HG03354 (cell line): ENCODE data around the gene FCRL4.
"Not testable (repeated sequence)": the region's sequence is repeated elsewhere in the genome, so short reads cannot be mapped to it uniquely, and the experiment has no call there.

Experiments
- ATAC-seq: cut with Tn5 transposase; IDR thresholded peaks from one replicate; pipeline ENCODE4 v1.9.1; 2021; ENCODE audit warnings: mild to moderate bottlenecking; ENCODE audit not compliant: unreplicated experiment, poor library complexity, severe bottlenecking

Gene FCRL4

DNA sequence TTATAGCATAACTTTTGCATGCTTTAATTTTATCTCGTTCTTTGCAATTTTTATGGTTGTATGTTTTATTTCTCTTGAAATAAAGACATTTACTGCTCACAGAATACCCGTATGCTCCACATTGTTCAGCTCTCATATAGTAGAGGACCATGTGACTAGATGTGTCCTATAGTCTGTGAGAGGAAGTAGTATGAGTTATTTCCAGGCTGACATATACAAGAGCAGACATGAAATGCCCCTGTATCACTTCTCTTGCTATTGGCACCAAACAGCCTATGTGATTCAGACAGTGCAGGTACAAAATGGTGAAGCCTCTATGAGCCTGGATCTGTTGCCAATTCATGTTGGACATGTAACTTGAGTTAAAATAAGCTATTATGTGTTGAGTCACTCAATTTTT, 39.8 kb downstream of the FCRL4 start:
- ATAC-seq: no peak

DNA sequence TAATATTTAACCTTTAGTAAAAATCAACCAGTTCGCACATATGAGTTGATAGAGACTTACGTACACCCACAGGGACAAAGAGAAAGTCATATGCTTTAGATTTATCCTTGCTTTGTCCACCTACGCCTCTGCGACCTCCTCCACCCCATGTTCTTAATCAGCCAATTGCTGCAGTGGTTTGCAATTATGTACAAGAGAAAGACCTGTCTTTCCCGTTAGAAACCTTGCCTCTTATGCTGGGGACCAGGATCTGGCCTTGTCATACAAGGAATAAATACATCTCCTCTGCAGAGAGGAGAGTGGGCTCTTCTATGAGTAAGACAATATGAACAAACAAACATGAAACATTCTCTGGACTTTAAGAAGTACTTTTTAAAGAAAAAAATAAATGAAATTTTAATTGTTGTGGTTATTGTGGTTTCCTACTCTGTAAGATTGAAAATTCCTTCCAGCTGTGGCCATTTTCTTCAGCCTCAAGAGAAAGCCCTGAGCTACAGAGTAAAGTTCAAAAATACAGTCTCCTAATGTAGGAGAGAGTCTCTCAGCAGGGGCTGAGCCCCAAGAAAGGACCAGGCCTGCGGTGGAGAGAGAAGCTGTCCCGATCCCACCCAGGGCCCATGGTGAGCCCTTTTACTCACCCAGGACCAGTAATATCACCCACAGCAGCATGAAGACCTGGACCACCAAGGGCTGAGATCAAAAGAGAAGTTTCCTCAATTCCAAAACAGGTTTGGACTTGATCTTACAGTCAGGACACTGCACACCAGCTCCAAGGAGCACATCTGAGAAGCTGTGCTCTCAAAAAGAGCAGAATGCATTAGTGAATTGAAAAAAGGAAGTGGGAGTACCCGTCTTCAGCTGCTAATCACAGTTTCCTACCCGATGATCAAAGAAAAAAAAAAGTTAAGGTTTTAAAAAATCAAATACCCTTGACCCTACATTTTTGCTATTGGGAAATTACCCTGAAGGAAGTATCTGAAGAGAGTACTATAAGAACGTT, 45.9 kb downstream of the FCRL4 start, which contains the start of gene FCRL5:
FCRL5 (minus strand) TSS at position 822 of the 1,000 bp plus-strand sequence; CDS start at position 669, 153 bp downstream.
- peak; percentile 81 for ATAC-seq

DNA sequence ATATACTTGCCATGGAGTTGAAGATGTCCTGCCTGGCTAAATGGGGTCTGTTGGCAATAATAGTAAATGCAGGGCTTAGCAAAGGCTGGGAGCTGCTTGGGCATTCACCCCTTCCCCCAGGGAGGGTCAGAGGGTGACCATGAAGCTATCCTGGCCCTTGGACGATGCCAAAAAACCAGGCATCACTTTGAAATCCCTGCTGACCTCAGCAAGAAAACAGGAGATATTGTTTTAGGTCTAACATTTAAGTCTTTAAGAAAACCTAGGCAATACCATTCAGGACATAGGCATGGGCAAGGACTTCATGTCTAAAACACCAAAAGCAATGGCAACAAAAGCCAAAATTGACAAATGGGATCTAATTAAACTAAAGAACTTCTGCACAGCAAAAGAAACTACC, 49.8 kb downstream of the FCRL4 start:
- not testable (repeated sequence) for ATAC-seq

DNA sequence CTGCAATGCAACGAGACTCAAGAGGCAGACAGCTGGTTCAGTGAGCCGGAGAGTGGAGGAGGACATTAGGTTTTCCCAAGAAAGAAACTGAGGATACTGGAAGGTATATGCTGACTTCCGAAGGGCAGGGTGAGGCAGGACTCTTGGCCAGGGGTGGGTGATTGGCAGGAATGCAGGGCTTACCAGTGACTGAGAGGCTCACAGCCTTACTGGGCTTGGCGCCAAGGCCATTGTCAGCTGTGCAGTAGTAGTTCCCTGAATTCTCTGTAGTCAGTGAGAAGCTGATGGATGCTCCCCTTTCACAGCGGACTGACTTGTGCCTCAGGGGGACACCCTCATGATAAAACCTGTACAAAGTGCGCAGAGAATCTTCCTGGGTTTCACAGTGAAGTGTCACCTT, 55.2 kb downstream of the FCRL4 start:
- ATAC-seq: no peak

DNA sequence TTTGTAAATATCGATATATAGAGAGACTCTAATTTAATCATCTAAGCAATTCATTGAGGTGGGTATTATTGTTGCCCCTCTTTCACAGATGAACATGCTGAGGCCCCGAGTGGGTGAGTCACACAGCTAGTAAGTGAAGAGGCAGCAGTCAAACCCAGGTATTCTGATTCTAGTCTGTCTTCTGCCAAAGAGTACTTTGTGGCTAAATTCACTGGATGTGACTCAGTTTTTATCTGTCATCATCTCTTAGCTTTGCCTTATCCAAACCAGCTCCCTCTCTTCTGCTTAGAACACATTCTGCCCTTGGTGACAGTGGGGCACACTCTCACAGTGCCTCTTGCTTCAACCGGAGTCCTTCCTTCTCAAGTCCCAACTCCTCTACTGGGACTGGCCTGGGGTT, 57.0 kb downstream of the FCRL4 start:
- ATAC-seq: no peak

DNA sequence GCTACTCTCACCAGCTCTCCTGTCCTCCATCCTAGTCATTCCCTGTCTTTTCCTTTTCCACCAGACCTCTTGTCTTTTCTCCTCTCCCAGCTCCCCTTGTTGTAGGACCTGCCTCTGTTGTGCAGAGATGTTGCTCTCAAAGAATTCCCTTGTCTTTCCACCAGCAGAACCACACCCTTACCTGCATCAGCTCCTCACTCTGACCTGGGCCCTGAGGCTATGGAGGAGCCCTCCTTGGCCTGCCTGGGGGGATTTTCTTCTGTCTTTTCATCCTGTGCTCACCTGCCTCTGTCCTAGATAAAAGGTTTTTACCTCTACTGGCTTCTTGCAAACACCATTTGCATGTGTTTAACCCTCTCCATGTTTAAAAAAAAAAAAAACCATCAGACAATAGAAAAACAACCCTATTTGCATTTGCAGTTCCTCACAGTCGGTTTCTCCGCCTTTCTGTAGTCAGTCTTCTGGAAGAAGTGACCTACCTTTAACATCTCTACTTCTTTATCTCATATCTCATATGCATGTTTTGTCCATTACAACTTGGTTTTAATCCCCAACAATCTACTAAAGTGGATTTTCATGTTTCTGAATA, 57.6 kb downstream of the FCRL4 start:
- no peak for ATAC-seq

DNA sequence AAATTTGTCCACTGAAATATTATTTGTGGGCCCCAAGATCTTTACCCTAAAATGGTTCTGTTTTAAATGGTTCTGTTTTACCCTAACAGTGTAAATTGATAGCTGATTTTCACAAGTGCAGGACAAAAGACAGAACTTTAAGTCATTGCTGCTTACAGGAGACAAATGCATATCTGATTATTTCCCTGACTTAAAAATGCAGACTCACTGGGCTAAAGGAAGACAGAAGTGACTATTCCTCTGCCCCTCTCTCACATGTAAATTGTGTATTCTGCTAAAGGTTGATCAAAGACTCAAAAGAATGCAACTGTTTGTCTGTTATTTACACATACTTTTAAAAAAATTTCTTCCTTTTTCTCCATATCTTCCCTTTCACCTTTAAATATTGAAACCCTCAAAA, 58.3 kb downstream of the FCRL4 start:
- ATAC-seq: no peak

DNA sequence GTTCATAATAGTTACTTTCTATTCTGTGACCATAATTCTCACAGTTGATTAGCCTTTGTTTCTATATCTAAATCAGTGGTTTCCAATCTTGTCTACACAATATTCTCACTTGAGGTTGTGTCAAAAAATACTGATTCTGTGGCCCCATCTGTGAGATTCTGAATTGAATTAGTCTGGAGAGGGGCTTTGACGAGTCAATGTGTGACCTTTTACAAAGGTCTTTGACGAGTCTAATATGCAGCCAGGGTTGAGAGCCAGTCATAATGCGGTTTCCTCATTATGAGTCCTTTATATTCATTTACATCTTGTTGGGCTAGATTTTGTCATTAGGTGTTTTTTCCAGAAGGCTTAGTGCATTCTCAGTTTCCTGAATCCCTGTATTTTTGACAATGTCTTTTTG, 65.3 kb downstream of the FCRL4 start:
- ATAC-seq: no peak

DNA sequence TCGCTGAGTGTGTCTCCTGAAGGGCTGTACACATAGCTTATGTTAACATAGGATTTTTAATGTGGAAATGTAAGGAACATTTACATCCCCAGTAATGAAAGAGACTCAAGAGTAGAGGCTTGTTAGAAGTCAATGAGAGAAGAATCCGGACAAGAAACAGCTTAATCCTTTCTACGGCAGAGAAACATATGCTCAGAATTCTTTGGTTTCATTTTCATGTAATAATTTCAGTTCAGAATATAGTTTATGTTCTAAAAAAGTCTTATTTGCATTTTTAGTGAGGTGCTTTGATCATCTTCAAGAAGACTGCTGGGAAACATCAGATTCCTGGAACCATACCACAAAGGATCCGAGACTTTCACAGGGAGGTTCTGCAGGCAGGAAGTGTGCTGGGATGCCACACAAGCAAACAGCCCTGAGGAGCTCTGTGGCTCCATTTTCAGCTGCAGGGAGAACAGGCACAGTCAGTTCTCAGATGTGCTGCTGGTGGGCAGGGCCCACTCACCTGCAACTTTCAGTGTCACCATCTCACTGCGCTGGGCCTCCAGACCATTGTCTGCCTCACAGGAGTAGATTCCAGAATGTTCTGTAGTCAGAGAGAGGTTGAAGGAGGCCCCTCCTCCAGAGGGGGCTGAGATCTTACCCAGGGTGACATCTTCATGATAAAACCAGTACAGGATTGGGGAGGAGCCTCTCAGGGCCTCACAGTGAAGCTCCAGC, 74.0 kb downstream of the FCRL4 start:
- ATAC-seq: peak; percentile 85
